ENCODE results near the gene CD28.
"Not testable (repeated sequence)": the region's sequence is repeated elsewhere in the genome, so short reads cannot be mapped to it uniquely, and the experiment has no call there.

Gene CD28

DNA sequence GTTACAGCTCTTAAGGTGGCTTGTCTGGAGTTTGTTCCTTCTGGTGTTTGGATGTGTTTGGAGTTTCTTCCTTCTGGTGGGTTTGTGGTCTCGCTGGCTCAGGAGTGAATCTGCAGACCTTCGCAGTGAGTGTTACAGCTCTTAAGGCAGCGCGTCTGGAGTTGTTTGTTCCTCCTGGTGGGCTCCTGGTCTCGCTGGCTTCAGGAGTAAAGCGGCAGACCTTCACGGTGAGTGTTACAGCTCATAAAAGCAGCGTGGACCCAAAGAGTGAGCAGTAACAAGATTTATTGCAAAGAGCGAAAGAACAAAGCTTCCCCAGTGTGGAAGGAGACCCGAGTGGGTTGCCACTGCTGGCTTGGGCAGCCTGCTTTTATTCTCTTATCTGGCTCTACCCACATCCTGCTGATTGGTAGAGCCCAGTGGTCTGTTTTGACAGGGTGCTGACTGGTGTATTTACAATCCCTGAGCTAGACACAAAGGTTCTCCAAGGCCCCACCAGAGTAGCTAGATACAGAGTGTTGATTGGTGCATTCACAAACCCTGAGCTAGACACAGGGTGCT, 78.4 kb downstream of the CD28 start:
- DNase-seq (ENCODE audit: low read depth): not testable (repeated sequence)

DNA sequence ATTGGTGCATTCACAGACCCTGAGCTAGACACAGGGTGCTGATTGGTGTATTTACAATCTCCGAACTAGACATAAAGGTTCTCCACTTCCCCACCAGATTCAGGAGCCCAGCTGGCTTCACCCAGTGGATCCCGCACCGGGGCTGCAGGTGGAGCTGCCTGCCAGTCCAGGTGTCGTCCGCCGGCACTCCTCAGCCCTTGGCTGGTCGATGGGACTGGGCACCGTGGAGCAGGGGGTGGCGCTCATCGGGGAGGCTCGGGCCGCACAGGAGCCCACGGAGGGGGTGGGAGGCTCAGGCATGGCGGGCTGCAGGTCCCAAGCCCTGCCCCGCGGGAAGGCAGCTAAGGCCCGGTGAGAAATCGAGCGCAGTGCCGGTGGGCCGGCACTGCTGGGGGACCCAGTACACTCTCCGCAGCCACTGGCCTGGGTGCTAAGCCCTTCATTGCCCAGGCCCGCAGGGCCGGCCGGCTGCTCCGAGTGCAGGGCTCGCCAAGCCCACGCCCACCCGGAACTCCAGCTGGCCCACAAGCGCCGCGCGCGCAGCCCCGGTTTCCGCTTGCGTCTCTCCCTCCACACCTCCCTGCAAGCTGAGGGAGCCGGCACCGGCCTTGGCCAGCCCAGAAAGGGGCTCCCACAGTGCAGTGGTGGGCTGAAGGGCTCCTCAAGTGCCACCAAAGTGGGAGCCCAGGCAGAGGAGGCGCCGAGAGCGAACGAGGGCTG, 79.1 kb downstream of the CD28 start:
- DNase-seq (ENCODE audit: low read depth): not testable (repeated sequence)

DNA sequence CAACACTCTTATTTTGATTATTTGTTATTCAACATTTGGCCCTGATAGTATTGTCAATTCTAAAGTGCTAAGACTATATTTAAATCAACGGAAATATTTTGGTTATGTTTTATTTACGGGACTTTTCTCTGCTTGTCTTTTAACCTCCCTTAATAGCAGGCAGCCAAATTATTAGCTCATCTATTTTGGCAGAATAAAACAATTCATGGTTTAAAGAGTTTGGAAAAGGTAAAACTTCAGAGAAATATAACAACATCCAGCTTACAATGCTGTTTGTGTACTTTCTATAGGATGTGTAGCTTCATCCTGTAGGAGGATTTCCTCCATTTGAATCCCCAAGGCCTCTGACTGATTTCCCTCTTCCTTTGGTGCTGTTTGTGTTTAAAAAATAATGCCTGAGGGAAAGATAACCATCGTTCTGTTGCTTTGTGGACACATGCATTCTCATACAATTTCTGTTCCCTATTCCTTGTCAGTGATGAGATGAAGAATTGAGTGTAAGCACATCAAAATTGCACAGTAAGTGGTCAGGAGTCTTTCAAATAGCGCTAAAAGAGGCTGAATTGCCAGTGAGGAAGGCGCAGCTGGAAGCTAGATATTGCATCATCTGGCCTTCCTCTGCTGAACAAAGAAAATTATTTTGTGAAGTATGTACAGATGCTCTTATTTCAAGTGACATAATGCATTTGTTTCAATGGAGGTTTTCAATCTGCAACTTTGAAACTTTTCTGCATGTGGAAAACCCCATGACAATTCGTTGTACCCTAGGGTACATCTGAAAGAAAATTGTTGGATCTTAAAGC, 80.3 kb downstream of the CD28 start:
- no peak for DNase-seq (ENCODE audit: low read depth)

DNA sequence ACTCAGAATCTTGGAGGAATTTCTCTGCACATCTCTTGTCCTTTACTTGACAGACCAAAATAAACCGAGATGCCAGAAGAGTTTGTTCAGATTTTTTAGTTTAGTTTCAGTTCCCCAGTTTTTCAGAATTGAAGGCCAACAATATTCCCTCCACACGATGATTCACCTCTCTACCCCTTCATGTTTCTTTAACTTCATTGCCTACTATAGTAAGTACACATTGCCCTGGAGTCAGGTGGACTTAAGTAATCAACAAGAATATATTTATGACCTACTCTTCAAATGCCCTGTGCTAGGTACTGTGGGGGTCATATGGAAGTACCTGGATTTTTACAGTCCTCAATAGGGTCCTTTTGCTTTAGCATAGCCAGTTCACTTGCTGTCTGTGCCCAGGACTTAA, 81.5 kb downstream of the CD28 start:
- DNase-seq (ENCODE audit: low read depth): no peak
